Measurements from ENCODE around the gene INHBC. TPM values are rescaled to one million over a fixed set of nuclear protein-coding genes. Genes with fewer than 3 reads are reported as not detected.

Gene INHBC
- total RNA-seq, result 0.41 TPM

GRCh38 chr12:57434517-57435223, at the start of gene INHBC:
TSS of gene INHBC (plus strand) at chr12:57434784. CDS start at chr12:57434887, 103 bp downstream.

GRCh38 chr12:57430931-57431566, 3.5 kb upstream of the INHBC start, which contains the start of gene R3HDM2:
TSS of gene R3HDM2 (minus strand) at chr12:57431043. CDS start at chr12:57310428, 120,615 bp downstream.

GRCh38 chr12:57454566-57455373, 20.2 kb downstream of the INHBC start, which contains the start of gene INHBE:
TSS of gene INHBE (plus strand) at chr12:57455307. CDS start at chr12:57455537, 230 bp downstream.

GRCh38 chr12:57459750-57460467, 25.3 kb downstream of the INHBC start, which contains the start of gene GLI1:
TSS of gene GLI1 (plus strand) at chr12:57459785. CDS start at chr12:57463692, 3,907 bp downstream.

GRCh38 chr12:57479376-57480115, 45.0 kb downstream of the INHBC start, which contains the start of gene ARHGAP9:
TSS of gene ARHGAP9 (minus strand) at chr12:57479866. CDS start at chr12:57479406, 460 bp downstream.

GRCh38 chr12:57487597-57488401, 53.2 kb downstream of the INHBC start, which contains the start of gene MARS1:
TSS of gene MARS1 (plus strand) at chr12:57488068. CDS start at chr12:57488091, 23 bp downstream.

Small RNA genes within 50 kb of the gene (small RNA-seq; reads per million reads assigned to genes)
- not detected for gene RNU6-879P (ENCODE audit: low replicate concordance)

Other genes starting within 250 kb of the INHBC start
- 8.5 TPM for gene NXPH4, start 218.0 kb upstream of the INHBC start, total RNA-seq
- gene SHMT2, start 205.1 kb upstream of the INHBC start, total RNA-seq, result 77.4 TPM
- 83.0 TPM for gene STAC3, start 183.6 kb upstream of the INHBC start, total RNA-seq
- 51.6 TPM for gene R3HDM2, start 3.7 kb upstream of the INHBC start, total RNA-seq
- 0.23 TPM for gene INHBE, start 20.5 kb downstream of the INHBC start, total RNA-seq
- gene GLI1, start 25.0 kb downstream of the INHBC start, total RNA-seq, result 13.4 TPM
- gene ARHGAP9, start 45.1 kb downstream of the INHBC start, total RNA-seq, result 10.7 TPM
- gene MARS1, start 53.3 kb downstream of the INHBC start, total RNA-seq, result 95.8 TPM
- 45.3 TPM for gene DDIT3, start 85.7 kb downstream of the INHBC start, total RNA-seq
- 32.7 TPM for gene MBD6, start 88.0 kb downstream of the INHBC start, total RNA-seq
- gene DCTN2, start 112.4 kb downstream of the INHBC start, total RNA-seq, result 85.7 TPM
- 0.35 TPM for gene KIF5A, start 115.3 kb downstream of the INHBC start, total RNA-seq
- 22.2 TPM for gene PIP4K2C, start 156.4 kb downstream of the INHBC start, total RNA-seq
- gene DTX3, start 170.0 kb downstream of the INHBC start, total RNA-seq, result 44.4 TPM
- gene ARHGEF25, start 176.7 kb downstream of the INHBC start, total RNA-seq, result 29.2 TPM
- gene B4GALNT1, start 198.4 kb downstream of the INHBC start, total RNA-seq, result 1.3 TPM